ENCODE results near the gene KRTAP5-4.
"Not testable (repeated sequence)": the region's sequence is repeated elsewhere in the genome, so short reads cannot be mapped to it uniquely, and the experiment has no call there.

Gene KRTAP5-4

DNA sequence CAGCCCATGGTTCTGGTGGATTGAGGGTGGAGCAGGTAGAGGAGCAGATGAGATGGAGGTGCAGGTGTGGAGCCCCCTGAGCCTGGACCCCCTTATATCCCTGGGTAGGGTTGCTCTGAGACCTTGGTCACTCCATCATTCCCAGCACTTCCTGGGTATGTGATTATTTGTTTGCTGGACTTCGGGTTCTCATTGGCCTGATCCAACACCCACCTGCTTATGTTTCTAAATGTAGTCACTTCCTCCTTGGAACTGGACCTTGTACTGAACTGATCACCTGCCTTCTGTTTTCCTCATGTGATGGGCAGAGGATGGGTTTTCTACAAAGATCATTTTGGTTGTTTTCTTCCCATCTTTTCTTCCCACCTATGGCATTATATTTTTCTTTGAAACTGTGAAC is at the start of gene KRTAP5-4:
Gene KRTAP5-4, minus strand, starts transcription at position 53 of the 400 bp plus-strand sequence. Its CDS starts 45 bp downstream, at position 8.
- DNase-seq (ENCODE audit: low read depth, low spot score), result no peak

GRCh38 chr11:1671658-1672057 is 49.7 kb upstream of the KRTAP5-4 start:
- no peak for DNase-seq (ENCODE audit: low read depth, low spot score)

GRCh38 chr11:1670905-1671371 is 49.0 kb upstream of the KRTAP5-4 start:
- no peak for DNase-seq (ENCODE audit: low read depth, low spot score)

- not testable (repeated sequence) for DNase-seq (ENCODE audit: low read depth, low spot score)
Measured at GRCh38 chr11:1670457-1670856, 48.5 kb upstream of the KRTAP5-4 start.

- no peak for DNase-seq (ENCODE audit: low read depth, low spot score)
Measured at GRCh38 chr11:1669546-1670218, 47.7 kb upstream of the KRTAP5-4 start.

DNA sequence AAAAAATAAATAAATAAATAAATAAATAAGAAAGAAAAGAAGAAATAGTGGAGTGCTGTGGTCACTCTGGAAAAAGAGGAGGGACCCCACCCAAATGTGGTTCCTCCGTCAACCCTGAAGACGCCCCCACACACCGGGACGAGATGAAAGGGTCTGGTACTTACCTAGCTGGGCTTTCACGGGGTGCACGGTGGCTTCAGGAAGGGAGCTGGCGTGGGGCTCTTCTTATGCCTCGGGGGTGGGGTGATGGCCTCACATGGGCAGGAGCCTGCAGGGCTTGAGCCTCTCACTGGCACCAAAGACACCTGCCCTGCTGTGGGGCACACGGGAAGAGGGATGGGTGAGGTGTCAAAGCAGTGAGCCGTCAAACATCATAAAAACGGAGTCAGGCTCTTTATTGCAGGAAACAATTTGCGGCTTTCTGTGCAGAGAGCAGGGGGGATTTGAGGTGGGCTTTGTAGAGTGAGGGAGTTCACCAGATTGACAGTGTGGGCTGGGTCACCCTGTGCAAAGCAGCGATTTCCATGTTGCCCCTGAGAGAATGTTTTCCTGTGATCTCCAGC is 47.1 kb upstream of the KRTAP5-4 start:
- no peak for DNase-seq (ENCODE audit: low read depth, low spot score)

- DNase-seq (ENCODE audit: low read depth, low spot score), result no peak
Measured at GRCh38 chr11:1667906-1668305, 46.0 kb upstream of the KRTAP5-4 start.

DNA sequence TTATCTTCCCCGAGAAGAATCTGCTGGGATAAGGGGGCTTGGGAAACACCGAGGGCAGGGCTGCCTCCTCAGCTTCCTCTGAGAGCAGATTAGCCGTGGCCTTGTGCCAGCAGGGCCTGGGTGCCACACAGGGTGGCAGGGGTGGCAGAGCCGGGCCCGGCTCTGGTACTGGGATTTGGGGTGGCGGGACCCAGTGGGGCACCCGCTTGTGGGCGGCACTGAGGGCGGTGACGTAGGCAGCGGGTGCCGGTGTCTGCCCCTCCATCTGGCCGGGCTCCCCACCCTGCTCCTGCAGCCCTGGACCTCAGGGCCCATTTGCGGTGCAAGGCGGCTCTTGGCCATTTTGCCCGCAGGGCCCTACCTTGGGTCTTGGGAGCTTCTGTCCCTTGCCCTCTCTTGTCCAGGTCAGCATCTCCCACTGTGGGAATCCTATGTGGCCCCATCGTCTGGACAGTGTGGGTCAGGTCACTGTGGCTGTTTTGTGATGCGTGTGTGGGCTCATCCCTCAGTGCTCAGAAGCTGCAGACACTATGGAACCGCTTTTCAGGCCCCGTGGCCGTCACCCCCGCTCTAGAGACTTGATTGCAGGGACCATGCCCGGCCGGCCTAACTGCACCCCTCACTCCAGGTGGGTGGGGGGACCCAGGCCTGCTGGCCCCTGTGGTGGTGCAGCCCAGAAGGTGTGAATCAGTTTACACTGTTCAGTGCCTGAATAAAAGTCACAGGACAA is 45.3 kb upstream of the KRTAP5-4 start:
- DNase-seq (ENCODE audit: low read depth, low spot score), result no peak

- DNase-seq (ENCODE audit: low read depth, low spot score), result no peak
Measured at GRCh38 chr11:1665313-1665712, 43.4 kb upstream of the KRTAP5-4 start.

DNA sequence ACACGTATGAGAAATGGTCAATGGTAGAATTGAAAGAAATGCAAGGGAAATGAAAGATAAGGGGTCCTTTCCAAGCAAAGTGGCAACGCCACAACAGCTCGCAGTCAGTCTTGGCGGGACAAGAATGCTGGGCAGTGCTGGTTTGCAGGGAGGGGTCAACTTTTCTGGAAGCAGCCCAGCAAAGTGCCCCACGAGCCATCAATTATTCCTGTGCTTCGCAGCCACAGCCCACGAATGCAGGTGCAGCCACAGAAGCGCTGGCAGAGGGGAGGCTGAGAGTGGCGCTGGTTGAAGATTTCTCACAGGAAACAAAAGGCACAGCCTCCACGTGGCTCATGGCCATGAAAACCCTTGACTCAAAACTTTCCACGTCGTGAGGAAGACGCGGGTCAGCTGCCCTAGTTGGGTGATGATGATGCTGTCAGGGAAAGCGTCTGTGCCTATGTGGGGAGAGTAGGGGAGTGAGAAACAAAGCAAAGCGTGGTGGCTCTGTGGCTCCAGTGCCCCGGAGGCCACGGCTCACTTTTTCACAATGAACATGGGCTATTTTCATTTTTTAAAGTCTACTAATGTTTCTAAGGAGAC is 40.9 kb upstream of the KRTAP5-4 start:
- DNase-seq (ENCODE audit: low read depth, low spot score), result not testable (repeated sequence)

DNA sequence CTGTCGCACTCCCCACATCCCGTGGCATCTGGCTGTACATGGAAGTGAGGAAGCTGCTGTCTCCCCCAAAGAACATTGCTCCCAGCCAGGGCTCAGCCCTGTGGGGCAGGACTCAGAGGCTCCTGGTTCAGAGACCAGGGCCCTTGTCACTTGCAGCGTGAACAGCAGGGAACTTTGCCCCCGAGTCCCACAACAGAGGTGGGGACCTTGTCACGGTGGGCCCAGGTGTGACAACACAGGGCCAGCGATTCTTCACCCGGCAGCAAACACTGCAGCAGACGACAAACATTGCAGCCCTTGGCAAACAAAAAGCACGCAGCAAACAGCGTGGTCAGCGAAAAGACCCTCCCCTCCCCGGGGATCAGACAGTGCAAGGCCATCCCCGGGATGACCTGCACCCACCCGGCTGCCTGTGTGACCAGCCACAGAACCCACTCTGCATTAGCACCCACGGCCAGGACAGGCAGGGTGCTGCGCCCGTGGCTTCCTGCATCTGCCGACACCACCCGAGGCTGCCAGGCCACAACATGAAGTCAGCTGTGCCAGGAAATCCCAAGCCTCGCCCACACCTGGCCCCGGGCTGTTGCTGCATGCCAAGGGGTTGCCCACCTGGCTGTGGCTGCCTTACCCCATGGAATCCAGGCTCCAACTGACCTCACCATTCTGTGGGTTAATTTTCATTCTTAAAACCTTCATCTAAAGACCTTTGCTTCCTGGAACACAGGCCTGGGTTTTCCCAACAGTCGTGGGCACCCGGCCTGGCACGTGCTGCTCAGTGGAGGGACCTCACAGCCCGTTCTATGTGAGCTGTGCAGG is 39.7 kb upstream of the KRTAP5-4 start:
- DNase-seq (ENCODE audit: low read depth, low spot score), result not testable (repeated sequence)

GRCh38 chr11:1660111-1660867 is 38.4 kb upstream of the KRTAP5-4 start:
- no peak for DNase-seq (ENCODE audit: low read depth, low spot score)

DNA sequence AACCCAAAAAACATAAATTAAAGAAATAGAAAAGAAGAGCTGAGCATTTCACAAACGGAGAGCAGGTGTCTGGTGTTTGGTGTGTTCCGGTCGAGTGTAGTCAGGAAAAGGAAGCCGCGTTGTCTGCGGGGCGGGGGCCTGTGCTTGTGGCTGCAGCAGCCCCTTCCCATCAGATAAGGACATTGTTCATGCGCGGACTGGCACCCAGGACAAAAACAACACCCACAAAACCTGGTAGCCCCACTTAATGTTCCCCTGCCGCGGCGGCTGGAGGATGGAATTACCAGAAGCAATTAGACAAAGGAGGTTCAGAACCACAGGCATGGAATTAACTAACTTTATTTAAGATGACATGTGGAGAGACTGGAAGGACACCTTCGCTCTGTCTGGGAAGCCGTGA is 37.6 kb upstream of the KRTAP5-4 start:
- DNase-seq (ENCODE audit: low read depth, low spot score), result no peak

DNA sequence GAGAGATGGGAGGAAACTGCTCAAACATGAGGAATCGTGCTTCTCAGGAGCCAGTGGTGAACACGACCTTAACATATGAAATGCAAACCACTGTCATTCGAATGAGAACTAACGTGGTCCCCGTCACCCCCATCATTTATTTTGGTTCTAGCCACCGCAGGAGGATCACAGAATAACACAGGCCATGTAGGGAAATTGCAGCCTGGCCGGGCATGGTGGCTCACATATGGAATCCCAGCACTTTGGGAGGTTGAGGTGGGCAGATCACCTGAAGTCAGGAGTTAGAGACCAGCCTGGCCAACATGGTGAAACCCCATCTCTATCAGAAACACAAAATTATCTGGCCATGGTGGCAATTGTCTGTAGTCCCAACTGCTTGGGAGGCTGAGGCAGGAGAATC is 34.7 kb upstream of the KRTAP5-4 start:
- DNase-seq (ENCODE audit: low read depth, low spot score), result no peak

- no peak for DNase-seq (ENCODE audit: low read depth, low spot score)
Measured at GRCh38 chr11:1656061-1656441, 34.1 kb upstream of the KRTAP5-4 start.

GRCh38 chr11:1655168-1656060 is 33.5 kb upstream of the KRTAP5-4 start:
- DNase-seq (ENCODE audit: low read depth, low spot score), result no peak

DNA sequence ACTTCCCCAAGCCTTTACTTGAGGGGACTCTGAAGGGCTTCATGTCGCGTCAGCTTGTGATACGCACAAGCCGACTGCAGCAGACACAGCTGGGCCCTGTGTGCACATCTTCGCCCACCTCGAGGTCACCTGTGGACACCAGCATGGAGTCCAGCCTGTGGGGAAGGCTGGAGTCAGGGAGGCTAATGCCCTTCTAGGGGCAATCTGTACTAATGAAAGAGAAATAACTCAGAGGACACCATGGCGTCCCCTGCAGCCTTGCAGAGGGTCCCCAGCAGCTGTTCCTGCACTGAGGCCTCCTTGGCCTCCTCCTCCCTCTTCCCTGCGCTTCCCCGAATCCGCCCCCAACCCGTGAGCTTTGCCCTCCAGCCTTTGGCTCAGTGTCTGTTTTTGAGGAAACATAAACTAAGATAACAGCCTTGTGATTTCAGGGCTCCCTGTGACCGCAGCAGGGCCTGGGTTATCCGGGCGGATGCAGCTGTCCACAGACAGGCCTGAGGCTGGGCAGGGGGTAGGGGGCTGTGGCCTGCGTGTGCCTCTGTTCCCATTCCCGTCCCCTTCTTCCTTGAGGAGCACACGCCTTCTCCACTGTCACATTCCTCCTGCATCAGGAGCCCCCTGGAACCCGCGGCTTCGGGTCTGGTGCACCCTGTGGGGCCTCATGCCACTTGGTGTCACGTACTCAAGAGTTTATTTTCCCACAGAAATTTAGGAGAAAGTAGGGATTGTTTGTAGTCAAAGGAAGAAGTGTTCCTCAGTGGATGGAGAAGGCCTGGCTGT is 32.6 kb upstream of the KRTAP5-4 start:
- no peak for DNase-seq (ENCODE audit: low read depth, low spot score)

DNA sequence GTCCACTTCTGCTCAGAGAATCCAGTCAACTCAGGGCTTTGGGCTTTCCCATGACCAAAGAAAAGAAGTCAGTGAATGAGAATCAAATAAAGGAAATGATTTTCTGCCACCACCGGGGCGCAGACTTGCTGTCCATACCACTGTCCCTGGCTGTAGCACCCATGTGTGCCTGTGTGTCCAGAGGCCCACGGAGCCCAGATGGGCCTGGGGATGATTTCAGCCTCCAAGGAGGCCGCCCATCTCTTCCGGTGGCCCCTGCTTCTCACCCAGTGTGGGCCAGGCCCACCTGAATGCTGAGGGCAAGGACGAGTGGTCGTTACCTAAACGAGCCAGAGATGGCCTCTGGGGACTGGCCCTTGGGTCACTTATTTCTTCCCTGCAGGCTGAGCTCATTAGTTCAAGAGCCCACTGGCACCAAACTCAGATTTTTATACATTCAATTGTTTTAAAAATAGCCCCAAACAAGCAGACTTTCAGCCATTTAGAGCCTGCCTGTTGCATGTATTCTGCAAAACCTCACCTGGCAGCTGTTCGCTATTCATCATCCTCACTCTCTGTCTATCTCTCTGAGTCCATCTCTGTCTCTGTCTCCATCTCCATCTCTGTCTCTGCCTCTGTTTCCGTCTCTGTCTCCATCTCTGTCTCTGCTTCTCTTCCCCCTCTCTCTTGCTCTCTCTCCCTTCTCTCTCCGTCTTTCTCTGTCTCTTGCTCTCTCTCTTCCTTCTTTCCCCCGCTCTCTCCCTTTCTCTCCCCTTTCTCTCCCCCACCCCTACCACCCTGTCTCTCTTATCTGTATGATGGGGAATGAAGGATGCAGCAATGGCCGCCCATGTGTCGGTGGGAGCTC is 31.8 kb upstream of the KRTAP5-4 start:
- DNase-seq (ENCODE audit: low read depth, low spot score), result no peak

Measured in activated CD4-positive, CD25-positive, alpha-beta regulatory T cell treated with anti-CD3 and anti-CD28 coated beads, Interleukin-2, amount 50 U/mL, for 16 hours (primary cell).